Mucosa of descending colon (tissue), 3 donors: Measurements from ENCODE around the gene SLFN5. TPM values are rescaled to one million over a fixed set of nuclear protein-coding genes. Genes with fewer than 3 reads are reported as not detected.

Experiments used
- ATAC-seq: fragments of 200-7000 bp; cut with Tn5 transposase; one replicate; pipeline ENCODE4 v1.9.1; 2020; ENCODE audit warnings: mild to moderate bottlenecking, moderate library complexity
- DNase-seq, 3 donors: peaks; one replicate each; pipeline ENCODE4 v3.0.0-alpha.2; 2020
- H3K36me3 ChIP-seq: fragments of 200-600 bp; one replicate; pipeline ENCODE4 v1.8.0; 2021; ENCODE audit warnings: low read depth, mild to moderate bottlenecking
- H3K4me1 ChIP-seq: fragments of 200-600 bp; one replicate; pipeline ENCODE4 v1.8.0; 2021; ENCODE audit warnings: low read depth, mild to moderate bottlenecking
- H3K4me3 ChIP-seq: fragments of 200-600 bp; one replicate; pipeline ENCODE4 v1.8.0; 2021; ENCODE audit warnings: mild to moderate bottlenecking
- H3K9me3 ChIP-seq: fragments of 200-600 bp; one replicate; pipeline ENCODE4 v1.8.0; 2021; ENCODE audit warnings: mild to moderate bottlenecking
- intact Hi-C, 2 donors: fragments of 100-400 bp; cut with DNase I in 1 of 2; cut with micrococcal nuclease in 1 of 2; formaldehyde crosslinking; loops; one replicate each; pipeline versions ENCODE4 v1.11.0 to v1.11.1; 2022; cut with DNase I, micrococcal nuclease
- total RNA-seq, 3 donors: library from RNA; stranded (reverse); fragmentation: NEBNext Ultra II Directional in 2 of 3; extraction: Animal tissue kit (Norgen Biotek cat#: 25700) in 2 of 3; gene quantifications; one replicate each; pipeline versions ENCODE4 v1.2.1 to v1.2.4, GENCODE V29; 2021 to 2023
- TF ChIP-seq, protein P1 (sequence below): fragments of 200-600 bp; IDR thresholded peaks from one replicate; pipeline ENCODE4 v1.8.0; 2022; ENCODE audit warnings: antibody characterized with exemption, mild to moderate bottlenecking
- donor health status: DM: no; HTN: no; CAD: no; lungs with moderate emphysema.
- donor health status: DM: no; HTN: no; CAD: no.
- donor health status: DM: no; HTN: yes; CAD: no.

The SLFN5 gene
- total RNA-seq, 3 donors from 2014 or later, result 8.5 to 29.7 (median 11.7) TPM

DNA sequence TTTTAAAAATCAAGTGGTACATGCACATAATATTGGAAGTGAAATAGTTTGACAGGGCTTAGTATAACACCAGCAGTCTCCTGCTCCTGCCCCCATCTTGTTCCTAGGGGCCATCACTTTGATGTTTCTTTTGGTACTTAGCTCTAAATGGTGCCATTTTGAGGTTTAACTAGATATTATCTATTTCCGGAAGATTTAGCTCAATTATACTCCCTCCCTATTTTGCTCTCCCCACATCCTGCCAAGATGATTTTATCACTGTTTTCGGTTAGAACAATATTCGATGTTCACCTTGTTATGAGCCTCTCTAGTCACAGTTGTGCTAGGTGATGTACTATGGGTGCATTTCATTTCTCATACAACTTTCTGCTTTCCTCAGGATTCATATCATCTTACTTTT, 28.7 kb upstream of the SLFN5 start:
- H3K9me3 ChIP-seq, result no peaks in the 10 kb centered on the region
- DNase-seq (peak in 1 of 3 donors; percentile 19), ATAC-seq (peak; percentile 81)
- TF ChIP-seq, protein P1, sequence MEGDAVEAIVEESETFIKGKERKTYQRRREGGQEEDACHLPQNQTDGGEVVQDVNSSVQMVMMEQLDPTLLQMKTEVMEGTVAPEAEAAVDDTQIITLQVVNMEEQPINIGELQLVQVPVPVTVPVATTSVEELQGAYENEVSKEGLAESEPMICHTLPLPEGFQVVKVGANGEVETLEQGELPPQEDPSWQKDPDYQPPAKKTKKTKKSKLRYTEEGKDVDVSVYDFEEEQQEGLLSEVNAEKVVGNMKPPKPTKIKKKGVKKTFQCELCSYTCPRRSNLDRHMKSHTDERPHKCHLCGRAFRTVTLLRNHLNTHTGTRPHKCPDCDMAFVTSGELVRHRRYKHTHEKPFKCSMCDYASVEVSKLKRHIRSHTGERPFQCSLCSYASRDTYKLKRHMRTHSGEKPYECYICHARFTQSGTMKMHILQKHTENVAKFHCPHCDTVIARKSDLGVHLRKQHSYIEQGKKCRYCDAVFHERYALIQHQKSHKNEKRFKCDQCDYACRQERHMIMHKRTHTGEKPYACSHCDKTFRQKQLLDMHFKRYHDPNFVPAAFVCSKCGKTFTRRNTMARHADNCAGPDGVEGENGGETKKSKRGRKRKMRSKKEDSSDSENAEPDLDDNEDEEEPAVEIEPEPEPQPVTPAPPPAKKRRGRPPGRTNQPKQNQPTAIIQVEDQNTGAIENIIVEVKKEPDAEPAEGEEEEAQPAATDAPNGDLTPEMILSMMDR, result no peak
- intact Hi-C loops, result no loop called here
- H3K36me3 ChIP-seq, result no peaks in the 10 kb centered on the region
- no peaks in the 10 kb centered on the region for H3K4me1 ChIP-seq
- H3K4me3 ChIP-seq, result no peak overlapping the region

DNA sequence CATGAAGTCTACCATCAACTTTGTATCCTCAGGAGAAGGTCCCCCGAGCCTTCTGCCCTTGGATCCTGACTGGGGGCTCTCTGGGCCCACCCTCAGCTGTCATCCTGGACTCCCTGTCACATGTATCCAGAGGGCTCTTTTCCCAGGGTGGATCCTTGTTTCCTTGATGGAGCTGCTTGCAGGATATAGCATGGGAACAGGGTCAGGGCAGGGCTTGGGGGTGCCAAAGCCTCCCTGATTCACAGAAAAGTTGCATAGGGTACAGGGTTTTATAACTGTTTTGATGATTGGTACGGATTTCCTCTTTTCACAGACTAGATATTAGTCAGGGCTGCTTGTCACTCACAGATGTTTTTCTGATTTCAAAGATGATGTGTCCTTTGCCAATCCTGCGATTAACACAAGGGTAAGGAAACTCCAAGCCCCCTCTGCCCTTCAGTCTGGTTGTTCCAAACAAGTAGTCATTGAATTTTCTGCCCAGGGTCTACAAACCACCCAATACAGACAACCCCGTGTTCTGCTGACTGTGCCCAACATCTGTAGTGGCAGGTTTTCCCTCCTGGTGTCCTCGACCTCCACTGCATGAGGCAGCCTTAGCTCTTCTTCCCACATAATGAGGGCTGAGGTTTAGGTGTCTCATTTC, 28.1 kb upstream of the SLFN5 start:
- TF ChIP-seq, protein P1, result no peak
- Histone ChIP-seq H3K9me3 (no peaks in the 10 kb centered on the region), H3K36me3 (no peaks in the 10 kb centered on the region), H3K4me3 (no peak overlapping the region), H3K4me1 (no peaks in the 10 kb centered on the region)
- DNase-seq, result no peak
- intact Hi-C loops, result no loop called here
- peak; percentile 66 for ATAC-seq

DNA sequence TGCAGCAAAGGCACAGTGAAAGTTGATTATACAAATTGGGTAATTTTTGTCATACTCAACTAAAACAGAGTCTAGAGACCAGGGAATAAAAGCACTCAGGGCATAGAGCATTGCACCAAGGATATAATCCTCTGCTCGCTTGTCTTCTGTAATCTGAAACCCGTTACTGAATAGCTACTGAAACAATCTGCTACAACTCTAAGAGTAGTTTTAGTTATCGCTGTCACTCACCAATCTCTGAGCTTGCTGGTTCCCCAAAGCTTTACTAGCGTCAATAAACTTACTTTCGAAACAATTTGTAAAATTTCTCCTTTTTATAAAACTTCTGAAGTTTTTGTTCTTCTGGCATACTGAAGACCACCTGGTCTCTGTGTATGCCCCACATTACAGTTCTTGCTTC, 25.8 kb upstream of the SLFN5 start:
- intact Hi-C loops, result no loop called here

DNA sequence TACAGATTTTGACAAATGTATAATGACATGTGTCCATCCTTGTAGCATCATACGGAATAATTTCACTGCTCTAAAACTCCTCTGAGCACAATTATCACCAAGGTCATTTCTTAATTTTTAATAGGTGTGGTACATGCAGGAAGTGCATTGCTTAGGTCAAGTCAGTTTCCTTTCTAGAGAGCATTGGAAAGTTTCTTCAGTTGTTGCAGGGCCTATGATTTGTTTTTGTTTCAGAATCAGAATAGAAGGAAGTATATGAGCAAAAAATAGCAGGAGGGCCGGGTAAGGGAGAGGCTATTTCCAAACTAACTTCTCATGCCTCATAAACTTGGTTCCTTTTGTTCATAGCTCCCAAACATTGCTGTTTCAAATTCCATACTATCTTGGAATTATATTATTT, 24.0 kb upstream of the SLFN5 start:
- H3K36me3 ChIP-seq, result no peaks in the 10 kb centered on the region
- ATAC-seq, result no peak
- DNase-seq, result no peak
- intact Hi-C loops, result no loop called here
- no peaks in the 10 kb centered on the region for H3K4me1 ChIP-seq
- TF ChIP-seq, protein P1, result no peak
- no peak overlapping the region for H3K4me3 ChIP-seq
- H3K9me3 ChIP-seq, result no peaks in the 10 kb centered on the region

More for the DNA sequence above, 25.8 kb upstream of the SLFN5 start:
- no peak for DNase-seq
- no peaks in the 10 kb centered on the region for H3K36me3 ChIP-seq
- H3K9me3 ChIP-seq, result no peaks in the 10 kb centered on the region
- ATAC-seq, result no peak
- H3K4me3 ChIP-seq, result no peak overlapping the region
- no peaks in the 10 kb centered on the region for H3K4me1 ChIP-seq
- TF ChIP-seq, protein P1, result no peak

DNA sequence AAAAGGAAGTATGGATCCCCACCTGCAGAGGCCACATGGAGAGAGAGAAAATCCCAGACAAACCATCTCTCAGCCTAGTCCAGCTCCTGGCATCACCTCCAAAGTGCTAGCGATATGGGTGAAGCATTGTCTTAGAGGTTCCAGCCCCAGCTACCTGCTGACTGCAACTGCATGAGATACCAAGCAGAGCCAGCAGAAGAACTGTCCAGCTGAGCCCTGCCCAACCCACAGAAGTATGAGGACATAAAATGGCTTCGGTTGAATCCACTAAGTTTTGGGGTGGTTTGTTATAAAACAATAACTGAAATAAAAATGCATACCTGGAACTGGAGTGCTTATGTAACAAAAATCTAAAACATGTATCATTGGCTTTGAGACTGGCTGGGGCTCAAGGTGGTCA, 20.4 kb upstream of the SLFN5 start:
- no peaks in the 10 kb centered on the region for H3K4me1 ChIP-seq
- H3K36me3 ChIP-seq, result no peaks in the 10 kb centered on the region
- H3K9me3 ChIP-seq, result no peaks in the 10 kb centered on the region
- ATAC-seq (no peak), DNase-seq (no peak)
- intact Hi-C loops, result no loop called here
- TF ChIP-seq, protein P1, result no peak
- no peak overlapping the region for H3K4me3 ChIP-seq

DNA sequence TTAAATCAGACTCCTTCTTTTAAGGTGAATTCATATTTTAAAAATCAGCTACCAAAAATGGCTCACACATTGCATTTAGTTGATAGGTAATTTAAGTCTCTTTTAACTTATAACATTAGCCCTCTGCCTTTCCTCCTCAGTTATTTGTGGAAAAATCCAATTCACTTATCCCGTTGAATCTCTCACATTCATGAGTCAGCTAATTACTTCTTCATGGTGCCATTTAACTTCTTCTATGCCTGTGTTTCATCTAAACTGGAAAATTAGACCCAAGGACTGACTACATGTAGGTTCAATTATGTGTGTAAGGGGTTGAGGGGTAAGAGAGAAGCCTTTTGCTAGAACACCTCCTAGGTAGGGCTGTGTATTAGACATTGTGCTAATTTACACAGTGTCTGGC, 18.4 kb upstream of the SLFN5 start:
- no peak for DNase-seq
- TF ChIP-seq, protein P1, result no peak
- intact Hi-C loops, result no loop called here

More for the DNA sequence above, 18.4 kb upstream of the SLFN5 start:
- Histone ChIP-seq H3K4me1 (no peaks in the 10 kb centered on the region), H3K4me3 (no peak overlapping the region), H3K36me3 (no peaks in the 10 kb centered on the region), H3K9me3 (no peaks in the 10 kb centered on the region)
- ATAC-seq, result no peak
